Stimulated activated naive B cell treated with anti-CD40 and anti-IgM and Interleukin-4, amounts not matched to agents 10 μg/mL and 1 μg/mL and 100 μg/mL, for 72 hours (primary cell): ENCODE data around the gene PPP1R9A.

ENCODE experiments used
- ATAC-seq, 2 donors: fragments of 150-1000 bp; cut with Tn5 transposase; replicated peaks; 2 replicates each; pipeline ENCODE4 v1.10.0; 2021; ENCODE audit warnings: moderate library complexity in 1 of 2
- DNase-seq: peaks from one replicate; pipeline ENCODE4 v3.0.0; 2021
- H3K27ac Mint-ChIP-seq: one replicate; pipeline ENCODE4 v1.8.0; 2022; ENCODE audit warnings: mild to moderate bottlenecking, mixed read lengths
- H3K27me3 Mint-ChIP-seq, 2 donors: one replicate each; pipeline ENCODE4 v1.8.0; 2022; ENCODE audit warnings: mixed read lengths in 2 of 2
- H3K36me3 Mint-ChIP-seq, 2 donors: one replicate each; pipeline ENCODE4 v1.8.0; 2022; ENCODE audit warnings: mixed read lengths in 2 of 2, mild to moderate bottlenecking in 1 of 2
- H3K4me1 Mint-ChIP-seq, 2 donors: one replicate each; pipeline ENCODE4 v1.8.0; 2022; ENCODE audit warnings: mixed read lengths in 2 of 2, mild to moderate bottlenecking in 1 of 2
- H3K4me3 Mint-ChIP-seq, 2 donors: one replicate each; pipeline ENCODE4 v1.8.0; 2022; ENCODE audit warnings: mild to moderate bottlenecking in 2 of 2, mixed read lengths in 2 of 2, moderate library complexity in 1 of 2
- H3K9me3 Mint-ChIP-seq, 2 donors: one replicate each; pipeline ENCODE4 v1.8.0; 2022; ENCODE audit warnings: mixed read lengths in 2 of 2, mild to moderate bottlenecking in 1 of 2

Gene PPP1R9A

GRCh38 chr7:95097851-95098250 lies 190.5 kb downstream of the PPP1R9A start:
- H3K4me1 Mint-ChIP-seq: peaks cover 2 to 8% of the 10 kb centered on the region in 2 donors
- no peak overlapping the region for H3K4me3 Mint-ChIP-seq
- H3K27ac Mint-ChIP-seq: no peak overlapping the region

DNA sequence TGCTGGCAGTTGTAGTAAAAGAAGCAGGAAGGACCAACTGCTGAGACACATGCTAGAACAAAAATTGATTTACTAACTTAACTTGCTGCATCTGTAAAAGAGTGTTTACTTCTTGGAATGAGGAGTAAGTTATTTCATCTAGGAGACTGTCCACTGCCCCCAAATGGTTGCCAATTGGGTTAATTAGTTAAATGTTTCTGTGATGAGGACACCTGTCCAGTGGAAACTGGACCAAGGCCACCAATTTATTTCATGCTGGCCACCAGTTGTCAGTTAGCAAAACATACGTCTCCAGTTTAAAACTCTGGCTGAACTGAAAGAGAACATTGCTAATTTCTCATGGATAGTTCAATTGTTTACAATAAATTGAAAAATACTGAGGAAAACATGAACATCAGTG lies 191.7 kb downstream of the PPP1R9A start:
- no peaks in the 10 kb centered on the region for H3K9me3 Mint-ChIP-seq
- no peak overlapping the region for H3K4me3 Mint-ChIP-seq
- no peak for DNase-seq

More at GRCh38 chr7:95097851-95098250, 190.5 kb downstream of the PPP1R9A start:
- Mint-ChIP-seq H3K9me3 (no peaks in the 10 kb centered on the region), H3K36me3 (no peaks in the 10 kb centered on the region), H3K27me3 (no peaks in the 10 kb centered on the region)
- DNase-seq (no peak), ATAC-seq (no peak)

DNA sequence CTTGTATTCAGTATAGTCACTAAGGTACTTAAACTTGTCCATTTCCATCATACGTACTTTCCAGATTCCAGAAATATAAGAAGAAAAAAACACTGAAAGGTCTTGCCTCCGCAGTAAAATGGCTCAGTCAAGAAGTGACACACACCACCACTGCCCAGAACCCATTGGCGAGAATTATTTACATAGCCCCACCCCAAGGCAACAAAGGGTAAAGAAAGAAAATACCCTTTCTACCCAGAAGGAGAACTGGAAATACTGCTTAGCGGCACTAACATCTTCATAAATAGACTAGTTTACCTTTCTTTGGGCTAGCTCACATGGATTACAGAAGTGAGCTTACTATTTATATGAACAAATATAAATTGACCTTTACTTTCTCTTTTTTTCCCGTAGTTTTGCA lies 194.0 kb downstream of the PPP1R9A start:
- H3K27me3 Mint-ChIP-seq: no peaks in the 10 kb centered on the region
- no peak overlapping the region for H3K4me3 Mint-ChIP-seq
- H3K9me3 Mint-ChIP-seq: no peaks in the 10 kb centered on the region
- no peaks in the 10 kb centered on the region for H3K36me3 Mint-ChIP-seq
- H3K27ac Mint-ChIP-seq: no peak overlapping the region
- H3K4me1 Mint-ChIP-seq: peaks cover 0 to 4% of the 10 kb centered on the region in 2 donors
- DNase-seq (no peak), ATAC-seq (peak in 1 of 2 donors; percentile 51)

More for the DNA sequence above, 191.7 kb downstream of the PPP1R9A start:
- no peak for ATAC-seq
- H3K4me1 Mint-ChIP-seq: peaks cover 2 to 12% of the 10 kb centered on the region in 2 donors
- H3K36me3 Mint-ChIP-seq: no peaks in the 10 kb centered on the region
- H3K27me3 Mint-ChIP-seq: no peaks in the 10 kb centered on the region
- no peak overlapping the region for H3K27ac Mint-ChIP-seq

GRCh38 chr7:95102662-95103061 lies 195.3 kb downstream of the PPP1R9A start:
- no peak overlapping the region for H3K4me3 Mint-ChIP-seq
- H3K4me1 Mint-ChIP-seq: peaks cover 0 to 4% of the 10 kb centered on the region in 2 donors
- no peak overlapping the region for H3K27ac Mint-ChIP-seq
- DNase-seq (no peak), ATAC-seq (no peak)
- H3K9me3 Mint-ChIP-seq: no peaks in the 10 kb centered on the region
- H3K36me3 Mint-ChIP-seq: no peaks in the 10 kb centered on the region
- H3K27me3 Mint-ChIP-seq: no peaks in the 10 kb centered on the region

DNA sequence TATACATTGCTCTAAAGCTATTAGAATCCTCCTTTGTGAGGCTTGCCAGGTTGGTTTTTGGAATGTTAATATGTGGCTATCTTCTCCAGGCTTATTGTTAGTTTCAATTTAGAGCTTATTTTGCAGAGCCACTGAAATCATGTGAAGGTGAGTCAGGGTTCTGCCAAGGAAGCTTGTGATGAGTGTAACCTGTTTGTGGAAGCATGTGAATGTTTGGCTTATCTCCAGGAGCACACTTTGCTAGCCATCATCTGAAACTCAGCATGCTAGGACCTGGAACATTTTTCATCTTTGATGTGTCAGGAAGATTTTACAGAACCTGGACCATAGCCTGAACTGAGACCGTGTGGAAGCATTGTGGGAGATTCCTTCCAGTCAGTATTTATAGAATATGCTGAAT lies 197.3 kb downstream of the PPP1R9A start:
- Mint-ChIP-seq H3K27me3 (no peaks in the 10 kb centered on the region), H3K4me1 (peaks cover 0 to 4% of the 10 kb centered on the region in 2 donors), H3K4me3 (no peak overlapping the region), H3K27ac (no peak overlapping the region), H3K36me3 (no peaks in the 10 kb centered on the region), H3K9me3 (no peaks in the 10 kb centered on the region)
- ATAC-seq: no peak
- no peak for DNase-seq

DNA sequence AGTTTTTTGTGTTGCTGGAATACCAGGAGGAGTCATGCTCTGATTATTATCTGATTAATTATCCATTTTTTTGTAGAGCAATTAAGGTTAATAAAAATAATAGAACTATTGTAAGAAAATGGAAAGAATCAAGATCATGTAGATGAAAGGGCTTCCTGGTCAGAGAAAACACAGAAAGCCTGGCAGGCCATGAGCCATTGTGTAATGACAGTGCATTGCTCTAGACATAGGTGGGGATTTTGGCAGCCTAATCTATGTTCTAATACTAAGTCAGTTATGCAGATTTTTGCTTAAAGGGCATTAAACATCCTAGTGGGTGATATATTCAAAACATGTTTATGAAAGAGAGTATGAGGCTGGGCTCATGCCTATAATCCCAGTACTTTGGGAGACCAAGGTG lies 198.2 kb downstream of the PPP1R9A start:
- H3K4me3 Mint-ChIP-seq: no peak overlapping the region
- ATAC-seq: no peak
- DNase-seq: no peak
- no peaks in the 10 kb centered on the region for H3K36me3 Mint-ChIP-seq
- H3K9me3 Mint-ChIP-seq: no peaks in the 10 kb centered on the region
- no peaks in the 10 kb centered on the region for H3K27me3 Mint-ChIP-seq
- no peak overlapping the region for H3K27ac Mint-ChIP-seq
- peaks cover 0 to 4% of the 10 kb centered on the region in 2 donors for H3K4me1 Mint-ChIP-seq

GRCh38 chr7:95106401-95106800 lies 199.0 kb downstream of the PPP1R9A start:
- Mint-ChIP-seq H3K36me3 (no peaks in the 10 kb centered on the region), H3K4me1 (peaks cover 0 to 4% of the 10 kb centered on the region in 2 donors), H3K4me3 (no peak overlapping the region), H3K27ac (no peak overlapping the region), H3K9me3 (no peaks in the 10 kb centered on the region), H3K27me3 (no peaks in the 10 kb centered on the region)
- ATAC-seq: no peak
- DNase-seq: no peak

- ATAC-seq: no peak
- peaks cover 0 to 1% of the 10 kb centered on the region in 2 donors for H3K36me3 Mint-ChIP-seq
- H3K27ac Mint-ChIP-seq: no peak overlapping the region
- no peak overlapping the region for H3K4me3 Mint-ChIP-seq
- no peaks in the 10 kb centered on the region for H3K4me1 Mint-ChIP-seq
- no peaks in the 10 kb centered on the region for H3K9me3 Mint-ChIP-seq
- no peaks in the 10 kb centered on the region for H3K27me3 Mint-ChIP-seq
- no peak for DNase-seq
Observed at GRCh38 chr7:95110707-95111106, 203.3 kb downstream of the PPP1R9A start.

DNA sequence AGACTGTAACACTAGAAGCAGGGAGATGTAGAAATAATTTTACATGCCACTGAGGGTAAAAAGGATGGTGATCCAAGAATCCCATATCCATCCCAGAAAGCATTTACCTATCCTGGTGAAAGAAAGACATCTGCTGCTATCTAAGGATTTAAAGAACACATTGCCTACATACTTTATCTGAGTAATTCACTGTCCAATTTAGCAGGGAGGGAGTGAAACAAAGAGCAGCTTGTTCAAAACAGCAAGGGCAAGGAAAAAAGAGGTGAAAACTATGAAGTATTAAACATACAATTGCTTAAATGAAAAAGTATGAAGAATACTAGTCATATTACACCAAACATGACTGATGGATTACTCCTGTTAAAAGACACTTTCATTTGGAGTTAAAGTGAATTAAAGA lies 206.2 kb downstream of the PPP1R9A start:
- DNase-seq (no peak), ATAC-seq (no peak)
- Mint-ChIP-seq H3K4me3 (no peak overlapping the region), H3K4me1 (no peaks in the 10 kb centered on the region), H3K27me3 (no peaks in the 10 kb centered on the region), H3K27ac (no peak overlapping the region), H3K9me3 (no peaks in the 10 kb centered on the region), H3K36me3 (peaks cover 0 to 1% of the 10 kb centered on the region in 2 donors)

DNA sequence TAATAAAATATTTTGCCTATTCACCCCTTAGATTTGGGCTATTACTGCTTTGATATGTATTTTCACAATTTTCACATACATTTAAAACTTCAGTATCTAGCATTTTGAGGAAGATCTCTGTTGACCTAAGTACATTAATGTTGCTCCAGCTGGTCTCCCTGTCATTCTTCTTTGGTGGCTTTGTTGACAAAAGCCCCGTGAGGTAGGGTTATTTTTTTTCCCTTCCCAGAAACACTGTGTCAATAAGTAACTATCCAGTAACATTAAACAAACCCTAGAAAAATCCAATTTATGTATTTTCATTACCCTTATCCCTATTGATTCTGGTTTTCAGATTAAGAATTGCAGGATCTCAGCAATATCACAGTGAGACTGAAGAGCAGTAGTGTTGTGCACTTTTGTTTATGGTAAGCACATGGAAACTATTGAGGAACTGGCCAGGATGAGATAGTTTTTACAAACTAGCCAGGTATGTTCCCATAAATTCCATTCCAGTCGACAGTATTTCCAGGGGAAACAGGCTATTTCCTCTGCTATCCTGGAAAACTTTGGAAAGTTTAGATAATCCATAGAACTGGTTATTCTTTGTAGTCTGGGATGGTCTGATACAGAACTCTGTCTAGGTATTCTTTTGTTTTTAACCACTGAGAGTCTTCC lies 218.8 kb downstream of the PPP1R9A start:
- no peak for DNase-seq
- Mint-ChIP-seq H3K4me1 (no peaks in the 10 kb centered on the region), H3K4me3 (no peak overlapping the region), H3K27me3 (no peaks in the 10 kb centered on the region), H3K9me3 (peaks cover 4 to 6% of the 10 kb centered on the region in 2 donors), H3K36me3 (peaks cover 0 to 5% of the 10 kb centered on the region in 2 donors), H3K27ac (no peak overlapping the region)
- ATAC-seq: no peak

DNA sequence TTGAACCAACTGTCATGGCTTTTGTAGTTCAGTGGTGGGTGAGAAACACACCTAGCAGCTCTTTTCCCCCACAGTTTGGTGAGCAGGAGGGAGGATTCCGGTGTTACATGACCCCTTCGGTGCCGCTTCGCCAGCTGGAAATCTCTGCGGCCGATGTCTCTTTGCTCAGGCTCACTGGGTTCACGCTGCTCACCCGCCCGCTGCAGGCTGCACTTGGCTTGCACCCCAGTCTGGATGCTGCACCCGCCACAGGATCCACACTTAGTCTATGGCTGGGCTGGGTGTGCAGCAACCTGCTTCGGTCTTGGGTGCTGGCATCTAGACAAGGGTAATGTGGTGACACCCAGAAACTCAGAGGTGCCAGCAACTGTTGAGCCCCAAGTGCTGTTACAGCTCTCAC lies 225.1 kb downstream of the PPP1R9A start:
- H3K36me3 Mint-ChIP-seq: peaks cover 0 to 4% of the 10 kb centered on the region in 2 donors
- H3K4me1 Mint-ChIP-seq: no peaks in the 10 kb centered on the region
- no peak overlapping the region for H3K27ac Mint-ChIP-seq
- DNase-seq (no peak), ATAC-seq (no peak)
- no peaks in the 10 kb centered on the region for H3K27me3 Mint-ChIP-seq
- no peak overlapping the region for H3K4me3 Mint-ChIP-seq
- H3K9me3 Mint-ChIP-seq: peaks cover 7 to 8% of the 10 kb centered on the region in 2 donors

GRCh38 chr7:95139922-95140321 lies 232.5 kb downstream of the PPP1R9A start:
- no peaks in the 10 kb centered on the region for H3K27me3 Mint-ChIP-seq
- no peak for DNase-seq
- H3K9me3 Mint-ChIP-seq: peaks cover 2 to 4% of the 10 kb centered on the region in 2 donors
- H3K36me3 Mint-ChIP-seq: no peaks in the 10 kb centered on the region
- peak; percentile 86 to 87 for ATAC-seq
- no peak overlapping the region for H3K4me3 Mint-ChIP-seq
- peak overlapping the region; percentile 25 for H3K27ac Mint-ChIP-seq
- H3K4me1 Mint-ChIP-seq: peaks cover 2 to 5% of the 10 kb centered on the region in 2 donors

DNA sequence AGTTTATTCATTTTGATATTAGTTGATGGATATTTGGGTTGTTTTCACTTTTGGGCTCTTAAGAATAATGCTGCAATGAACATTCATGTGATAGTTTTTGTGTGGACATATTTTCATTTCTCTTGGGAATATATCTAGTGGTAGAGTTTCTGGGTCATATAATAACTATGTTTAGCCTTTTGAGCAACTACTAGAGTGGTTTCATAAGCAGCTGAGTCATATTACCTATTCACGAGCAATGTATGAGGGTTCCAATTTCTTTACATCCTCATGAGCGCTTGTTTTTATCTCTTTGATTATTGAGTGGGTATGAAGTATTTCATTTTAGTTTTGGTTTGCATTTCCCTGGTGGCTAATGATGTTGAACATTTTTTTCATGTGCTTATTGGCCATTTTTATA lies 234.4 kb downstream of the PPP1R9A start:
- Mint-ChIP-seq H3K27me3 (peaks cover 0 to 6% of the 10 kb centered on the region in 2 donors), H3K27ac (no peak overlapping the region), H3K9me3 (peaks cover 4 to 5% of the 10 kb centered on the region in 2 donors), H3K4me1 (peaks cover 2 to 5% of the 10 kb centered on the region in 2 donors), H3K36me3 (no peaks in the 10 kb centered on the region), H3K4me3 (no peak overlapping the region)
- ATAC-seq: no peak
- DNase-seq: no peak

GRCh38 chr7:95144256-95144655 lies 236.9 kb downstream of the PPP1R9A start:
- H3K27ac Mint-ChIP-seq: no peak overlapping the region
- no peak overlapping the region for H3K4me3 Mint-ChIP-seq
- H3K4me1 Mint-ChIP-seq: peaks cover 2 to 5% of the 10 kb centered on the region in 2 donors
- no peak for ATAC-seq
- H3K36me3 Mint-ChIP-seq: no peaks in the 10 kb centered on the region
- H3K27me3 Mint-ChIP-seq: peaks cover 0 to 6% of the 10 kb centered on the region in 2 donors
- H3K9me3 Mint-ChIP-seq: peaks cover 0 to 5% of the 10 kb centered on the region in 2 donors
- DNase-seq: no peak

DNA sequence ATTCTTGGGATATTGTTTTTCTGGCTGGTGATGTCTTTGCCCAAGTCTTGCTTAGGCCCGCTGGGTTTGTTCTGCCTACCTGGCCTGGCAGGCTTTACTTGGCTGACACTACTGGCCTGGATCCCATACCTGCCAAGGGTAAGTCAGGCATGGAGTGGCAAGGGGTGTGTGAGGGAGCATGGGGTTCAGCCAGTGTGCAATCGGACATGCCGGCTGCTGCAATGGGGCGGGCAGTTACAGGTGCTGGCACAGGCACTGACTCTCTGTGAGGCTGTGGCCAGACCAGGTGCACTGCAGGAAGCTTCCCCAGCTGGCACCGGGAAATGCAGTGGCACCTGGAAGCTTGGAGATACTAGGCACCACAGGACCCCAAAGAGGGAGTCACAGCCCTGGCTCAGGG lies 248.6 kb downstream of the PPP1R9A start:
- ATAC-seq (no peak), DNase-seq (no peak)
- Mint-ChIP-seq H3K27me3 (no peaks in the 10 kb centered on the region), H3K4me3 (no peak overlapping the region), H3K36me3 (no peaks in the 10 kb centered on the region), H3K27ac (no peak overlapping the region), H3K9me3 (peaks cover 3% of the 10 kb centered on the region in 2 donors), H3K4me1 (no peaks in the 10 kb centered on the region)
